ENCODE data around the gene IDUA.
"Not testable (repeated sequence)": the region's sequence is repeated elsewhere in the genome, so short reads cannot be mapped to it uniquely, and the experiment has no call there.

Gene IDUA

GRCh38 chr4:1048773-1049590 is 62.1 kb downstream of the IDUA start:
- ChIA-PET CTCF (no interaction called here), POLR2A (no interaction called here)
- no peak for DNase-seq (ENCODE audit: extremely low spot score)
- TF ChIP-seq, protein P1, sequence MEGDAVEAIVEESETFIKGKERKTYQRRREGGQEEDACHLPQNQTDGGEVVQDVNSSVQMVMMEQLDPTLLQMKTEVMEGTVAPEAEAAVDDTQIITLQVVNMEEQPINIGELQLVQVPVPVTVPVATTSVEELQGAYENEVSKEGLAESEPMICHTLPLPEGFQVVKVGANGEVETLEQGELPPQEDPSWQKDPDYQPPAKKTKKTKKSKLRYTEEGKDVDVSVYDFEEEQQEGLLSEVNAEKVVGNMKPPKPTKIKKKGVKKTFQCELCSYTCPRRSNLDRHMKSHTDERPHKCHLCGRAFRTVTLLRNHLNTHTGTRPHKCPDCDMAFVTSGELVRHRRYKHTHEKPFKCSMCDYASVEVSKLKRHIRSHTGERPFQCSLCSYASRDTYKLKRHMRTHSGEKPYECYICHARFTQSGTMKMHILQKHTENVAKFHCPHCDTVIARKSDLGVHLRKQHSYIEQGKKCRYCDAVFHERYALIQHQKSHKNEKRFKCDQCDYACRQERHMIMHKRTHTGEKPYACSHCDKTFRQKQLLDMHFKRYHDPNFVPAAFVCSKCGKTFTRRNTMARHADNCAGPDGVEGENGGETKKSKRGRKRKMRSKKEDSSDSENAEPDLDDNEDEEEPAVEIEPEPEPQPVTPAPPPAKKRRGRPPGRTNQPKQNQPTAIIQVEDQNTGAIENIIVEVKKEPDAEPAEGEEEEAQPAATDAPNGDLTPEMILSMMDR (IDR thresholded peaks at IDR 0.05; ENCODE audit: control extremely low read depth, extremely low read depth, low read depth, missing control alignments) = no peak

DNA sequence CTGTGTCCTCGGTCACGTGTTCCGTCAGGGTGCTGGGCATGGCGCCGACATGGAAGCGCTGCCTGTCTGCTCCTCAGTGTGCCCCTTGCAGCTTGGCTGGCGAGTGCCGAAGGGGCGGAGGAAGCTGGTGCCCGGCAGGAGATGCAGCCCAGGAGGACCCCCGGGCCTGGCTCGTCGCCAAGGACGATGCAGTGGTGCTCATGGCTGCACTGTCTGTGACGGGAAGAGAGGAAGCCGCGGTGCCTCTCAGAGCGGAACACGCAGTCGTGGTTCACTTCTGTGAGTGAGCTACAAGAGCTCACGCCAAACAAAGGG is 62.7 kb downstream of the IDUA start:
- CTCF ChIA-PET = no interaction called here
- no peak for DNase-seq (ENCODE audit: extremely low spot score)
- TF ChIP-seq, protein P1 (IDR thresholded peaks at IDR 0.05; ENCODE audit: control extremely low read depth, extremely low read depth, low read depth, missing control alignments) = no peak
- POLR2A ChIA-PET = no interaction called here

GRCh38 chr4:1050486-1051213 is 63.8 kb downstream of the IDUA start:
- TF ChIP-seq, protein P1 (IDR thresholded peaks at IDR 0.05; ENCODE audit: control extremely low read depth, extremely low read depth, low read depth, missing control alignments) = no peak
- POLR2A ChIA-PET = no interaction called here
- CTCF ChIA-PET = no interaction called here
- no peak for DNase-seq (ENCODE audit: extremely low spot score)

GRCh38 chr4:1051472-1051871 is 64.6 kb downstream of the IDUA start:
- TF ChIP-seq, protein P1 (IDR thresholded peaks at IDR 0.05; ENCODE audit: control extremely low read depth, extremely low read depth, low read depth, missing control alignments) = no peak
- POLR2A ChIA-PET = no interaction called here
- CTCF ChIA-PET = no interaction called here
- DNase-seq (ENCODE audit: extremely low spot score) = no peak

- ChIA-PET CTCF (no interaction called here), POLR2A (no interaction called here)
- TF ChIP-seq, protein P1 (IDR thresholded peaks at IDR 0.05; ENCODE audit: control extremely low read depth, extremely low read depth, low read depth, missing control alignments) = no peak
- DNase-seq (ENCODE audit: extremely low spot score) = no peak
These were observed 65.4 kb downstream of the IDUA start for GRCh38 chr4:1052231-1052671.

DNA sequence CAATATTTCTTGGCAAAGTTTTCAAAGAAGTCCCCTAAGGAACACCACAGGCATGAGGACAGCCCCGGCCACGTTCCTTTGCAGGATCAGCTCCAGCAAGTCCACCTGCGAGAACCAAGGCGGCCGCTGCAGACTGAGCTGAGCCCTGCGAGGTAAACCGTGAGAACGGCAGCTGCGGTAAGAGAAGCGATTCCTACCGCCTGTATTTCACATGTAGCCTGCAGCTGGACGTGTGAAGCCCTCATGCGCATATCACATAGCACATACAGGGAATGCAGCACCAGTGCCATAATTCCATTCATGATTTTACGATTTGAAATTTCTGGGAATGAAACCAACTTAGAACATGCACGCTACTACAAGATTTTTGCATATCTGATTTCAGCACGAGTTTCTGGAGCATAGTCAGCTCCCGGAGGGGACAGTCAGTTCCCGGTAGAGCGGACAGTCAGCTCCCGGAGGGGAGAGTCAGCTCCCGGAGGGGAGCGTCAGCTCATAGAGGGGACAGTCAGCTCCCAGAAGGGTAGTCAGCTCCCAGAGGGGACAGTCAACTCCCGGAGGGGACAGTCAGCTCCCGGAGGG is 66.3 kb downstream of the IDUA start:
- ChIA-PET CTCF (no interaction called here), POLR2A (interaction anchor here (0.6 kb wide), 1 partner anchor 97 kb away, joined by 10 read pairs; no protein-coding TSS in a partner anchor)
- TF ChIP-seq, protein P1 (IDR thresholded peaks at IDR 0.05; ENCODE audit: control extremely low read depth, extremely low read depth, low read depth, missing control alignments) = no peak
- no peak for DNase-seq (ENCODE audit: extremely low spot score)

DNA sequence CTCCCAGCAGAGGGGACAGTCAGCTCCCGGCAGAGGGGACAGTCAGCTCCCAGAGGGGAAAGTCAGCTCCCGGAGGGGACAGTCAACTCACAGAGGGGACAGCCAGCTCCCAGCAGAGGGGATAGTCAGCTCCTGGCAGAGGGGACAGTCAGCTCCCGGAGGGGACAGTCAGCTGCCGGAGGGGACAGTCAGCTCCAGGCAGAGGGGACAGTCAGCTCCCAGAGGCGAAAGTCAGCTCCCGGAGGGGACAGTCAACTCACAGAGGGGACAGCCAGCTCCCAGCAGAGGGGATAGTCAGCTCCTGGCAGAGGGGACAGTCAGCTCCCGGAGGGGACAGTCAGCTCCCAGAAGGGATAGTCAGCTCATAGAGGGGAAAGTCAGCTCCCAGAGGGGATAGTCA is 67.0 kb downstream of the IDUA start:
- CTCF ChIA-PET; DNase-seq (ENCODE audit: extremely low spot score): not testable (repeated sequence)
- POLR2A ChIA-PET = interaction anchor here (0.6 kb wide), 1 partner anchor 97 kb away, joined by 10 read pairs; no protein-coding TSS in a partner anchor
